HS-27A (cell line): ENCODE data around the gene GPR107.
"Not testable (repeated sequence)": the region's sequence is repeated elsewhere in the genome, so short reads cannot be mapped to it uniquely, and the experiment has no call there.

Experiments
- DNase-seq: peaks from one replicate; pipeline ENCODE4 v3.0.0-alpha.2; 2012; ENCODE audit warnings: low read depth, missing footprints

The GPR107 gene

DNA sequence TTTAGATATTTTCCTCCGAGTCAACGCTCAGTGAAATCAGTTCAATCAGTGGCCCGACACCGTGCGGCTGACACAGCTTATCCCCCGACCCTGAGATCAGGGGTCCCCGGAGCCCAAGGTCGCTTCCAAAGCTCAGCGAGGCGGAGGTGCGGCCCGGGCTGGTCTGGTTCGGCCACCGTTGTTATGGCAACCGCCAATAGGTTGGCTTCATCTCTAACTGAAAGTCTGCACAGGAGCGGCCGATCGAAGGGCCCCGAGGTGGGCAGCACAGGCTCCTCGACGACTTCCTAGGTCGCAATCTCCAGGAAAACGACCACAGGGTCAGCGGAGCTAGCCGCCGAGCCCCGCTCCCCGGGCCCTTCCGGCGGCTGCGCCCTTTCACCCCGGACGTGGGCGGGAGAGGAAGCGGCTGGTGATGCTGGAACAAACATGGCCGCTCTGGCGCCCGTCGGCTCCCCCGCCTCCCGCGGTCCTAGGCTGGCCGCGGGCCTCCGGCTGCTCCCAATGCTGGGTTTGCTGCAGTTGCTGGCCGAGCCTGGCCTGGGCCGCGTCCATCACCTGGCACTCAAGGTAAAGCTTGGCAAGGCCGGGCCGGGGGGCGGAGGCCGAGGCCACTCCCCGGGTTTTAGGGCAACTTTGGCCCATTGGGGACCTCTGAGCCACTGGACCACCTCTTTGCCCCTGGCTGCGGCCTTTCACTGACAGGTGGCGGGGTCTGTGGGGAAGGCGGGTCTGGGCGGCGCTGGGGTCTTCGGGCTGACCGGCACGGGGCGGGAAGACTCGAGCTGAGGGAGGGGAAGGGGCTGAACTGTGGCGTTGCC is at the start of gene GPR107:
Gene GPR107, plus strand, starts transcription at position 403 of the 821 bp plus-strand sequence. Its CDS starts 27 bp downstream, at position 430.
- no peak for DNase-seq

DNA sequence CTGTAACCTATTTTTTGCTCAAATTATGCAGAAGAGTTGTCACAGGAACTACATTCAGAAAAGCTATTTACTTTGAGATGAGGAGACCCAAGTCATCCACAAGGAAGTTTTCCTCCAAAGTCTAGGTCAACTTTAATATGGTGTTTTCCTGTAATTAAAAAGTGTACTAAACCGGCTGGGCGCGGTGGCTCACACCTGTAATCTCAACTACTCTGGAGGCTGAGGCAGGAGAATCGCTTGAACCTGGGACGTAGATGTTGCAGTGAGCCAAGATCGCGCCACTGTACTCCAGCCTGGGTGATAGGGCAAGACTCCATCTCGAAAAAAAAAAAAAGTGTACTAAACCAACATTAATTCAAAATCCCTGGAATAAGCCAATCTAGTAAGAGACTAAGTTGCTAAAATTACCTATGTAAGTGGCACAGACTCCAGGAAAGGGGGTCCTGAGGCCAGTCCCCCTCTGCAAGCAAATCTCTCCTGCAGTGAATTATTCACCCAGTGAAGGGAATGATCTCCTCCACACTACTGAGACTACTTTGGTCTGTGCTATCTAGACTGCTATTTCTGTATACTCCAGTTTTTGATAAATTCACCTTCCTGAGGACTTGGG is 49.7 kb upstream of the GPR107 start:
- no peak for DNase-seq

DNA sequence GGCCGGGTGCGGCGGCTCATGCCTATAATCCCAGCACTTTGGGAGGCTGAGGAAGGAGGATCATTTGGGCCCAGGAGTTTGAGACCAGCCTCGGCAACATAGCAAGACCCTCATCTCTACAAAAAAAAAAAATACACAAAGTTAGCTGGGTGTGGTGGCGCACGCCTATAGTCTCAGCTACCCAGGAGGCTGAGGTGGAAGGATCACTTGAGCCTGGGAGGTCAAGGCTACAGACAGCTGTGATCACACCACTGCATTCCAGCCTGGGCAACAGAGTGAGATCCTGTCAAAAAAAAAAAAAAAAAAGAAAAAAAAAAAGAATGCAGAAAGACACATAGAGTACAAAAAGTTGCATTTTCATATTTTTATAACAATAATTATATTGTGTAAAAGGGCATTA is 46.8 kb upstream of the GPR107 start:
- DNase-seq = not testable (repeated sequence)

DNA sequence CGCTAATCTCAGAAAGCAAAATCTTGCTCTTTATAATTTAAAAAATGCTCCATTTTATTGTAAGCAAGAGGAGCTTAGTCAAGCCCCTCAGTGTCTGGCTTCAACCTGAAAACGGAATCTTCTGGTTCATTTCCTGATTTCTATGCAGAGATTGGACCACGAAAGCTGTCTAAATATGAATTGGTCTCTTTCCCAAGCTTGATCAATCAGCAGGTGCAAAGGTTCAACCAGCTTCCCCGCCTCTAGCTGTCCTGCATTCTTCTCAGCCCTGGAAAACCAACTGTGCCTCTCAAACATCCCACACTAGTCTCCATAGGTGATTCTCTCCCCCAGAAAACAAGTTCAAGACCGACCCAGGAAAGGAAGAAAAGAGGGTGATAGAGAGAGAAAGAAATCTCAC is 45.2 kb upstream of the GPR107 start:
- DNase-seq = no peak

DNA sequence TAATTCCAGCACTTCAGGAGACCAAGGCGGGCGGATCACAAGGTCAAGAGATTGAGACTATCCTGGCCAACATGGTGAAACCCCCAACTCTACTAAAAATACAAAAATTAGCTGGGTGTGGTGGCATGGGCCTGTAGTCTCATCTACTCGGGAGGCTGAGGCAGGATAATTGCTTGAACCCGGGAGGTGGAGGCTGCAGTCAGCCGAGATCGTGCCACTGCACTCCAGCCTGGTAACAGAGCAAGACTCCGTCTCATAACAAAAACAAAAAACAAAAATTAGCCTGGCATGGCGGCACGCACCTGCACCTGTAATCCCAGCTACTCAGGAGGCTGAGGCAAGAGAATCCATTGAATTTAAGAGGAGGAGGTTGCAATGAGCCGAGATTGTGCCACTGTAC is 44.2 kb upstream of the GPR107 start:
- DNase-seq = not testable (repeated sequence)

DNA sequence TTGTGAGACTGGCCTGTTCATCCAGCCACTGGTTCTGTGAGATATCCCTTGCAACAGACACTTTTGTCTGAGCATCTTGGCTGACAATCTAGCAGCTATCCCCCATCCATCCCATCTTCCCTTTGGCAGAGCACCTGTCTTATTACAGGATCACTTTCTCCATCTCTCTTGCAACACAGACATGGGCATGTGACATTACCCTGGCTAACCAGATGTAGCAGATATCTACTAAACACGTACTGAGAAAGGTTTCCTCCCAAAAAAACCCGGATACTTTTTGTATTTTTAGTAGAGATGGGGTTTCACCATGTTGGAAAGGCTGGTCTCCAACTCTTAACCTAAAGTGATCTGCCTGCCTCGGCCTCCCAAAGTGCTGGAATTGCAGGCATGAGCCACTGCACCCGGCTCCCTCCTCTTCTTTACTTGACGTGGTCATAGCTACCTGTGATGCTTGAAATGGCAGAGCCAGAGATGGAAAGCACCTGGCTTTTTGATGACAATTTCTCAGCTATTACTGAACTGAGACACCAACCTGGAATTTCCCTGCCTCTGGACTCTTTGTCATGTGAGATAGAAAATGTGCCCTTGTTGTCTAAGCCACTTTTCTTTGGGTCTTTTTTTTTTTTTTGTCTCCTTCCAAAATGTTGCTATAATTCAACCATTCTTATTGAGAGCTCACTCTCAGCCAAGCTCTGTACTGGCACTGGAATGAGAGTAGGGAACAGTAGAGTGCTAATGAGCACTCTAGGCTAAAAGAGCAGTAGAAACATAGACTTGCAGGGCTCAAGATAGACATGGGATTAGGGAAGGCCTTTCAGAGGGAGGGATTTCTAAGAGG is 43.3 kb upstream of the GPR107 start:
- no peak for DNase-seq

DNA sequence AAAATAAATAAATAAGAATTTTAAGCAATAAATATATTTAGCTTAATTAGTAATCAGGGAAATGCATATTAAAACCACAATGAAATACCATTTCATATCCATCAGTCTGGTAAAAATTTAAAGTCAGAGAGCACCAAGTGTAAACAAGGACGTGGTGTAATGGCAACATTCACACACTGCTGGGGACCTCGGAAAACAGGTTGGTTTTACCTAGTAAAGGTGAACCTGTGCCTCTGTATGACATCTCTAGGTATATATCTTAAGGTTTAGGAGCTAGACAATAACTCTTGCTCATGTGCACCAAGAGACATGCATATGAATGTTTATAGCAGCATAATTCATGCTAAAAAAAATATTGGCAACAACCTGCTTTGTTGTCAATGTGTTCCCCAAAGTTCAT is 40.4 kb upstream of the GPR107 start:
- no peak for DNase-seq

DNA sequence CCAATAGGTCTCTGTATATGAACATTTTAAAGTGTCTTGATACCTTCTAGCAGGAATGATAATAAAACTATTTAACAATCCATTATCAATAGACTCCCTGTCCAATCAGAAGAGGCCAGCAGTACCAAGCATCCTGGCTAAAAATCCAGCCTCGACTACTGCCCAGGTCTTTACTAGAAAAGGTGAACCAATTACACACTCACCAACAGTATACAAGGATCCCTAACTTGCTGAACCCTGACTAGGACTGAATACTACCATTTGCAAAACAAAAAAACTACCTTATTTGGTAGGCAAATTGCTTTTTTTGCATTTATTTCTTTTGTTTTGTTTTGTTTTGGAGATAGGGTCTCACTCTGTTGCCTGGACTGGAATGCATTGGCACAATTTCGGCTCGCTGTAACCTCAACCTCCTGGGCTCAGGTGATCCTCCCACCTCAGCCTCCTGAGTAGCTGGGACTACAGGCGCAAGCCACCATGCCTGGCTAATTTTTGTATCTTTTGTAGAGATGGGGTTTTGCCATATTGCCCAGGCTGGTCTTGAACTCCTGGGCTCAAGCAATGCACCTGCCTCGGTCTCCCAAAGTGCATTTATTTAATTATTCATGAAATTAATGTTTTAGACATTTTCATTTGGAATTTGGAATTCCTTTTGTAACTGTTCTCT is 38.2 kb upstream of the GPR107 start:
- DNase-seq = no peak

DNA sequence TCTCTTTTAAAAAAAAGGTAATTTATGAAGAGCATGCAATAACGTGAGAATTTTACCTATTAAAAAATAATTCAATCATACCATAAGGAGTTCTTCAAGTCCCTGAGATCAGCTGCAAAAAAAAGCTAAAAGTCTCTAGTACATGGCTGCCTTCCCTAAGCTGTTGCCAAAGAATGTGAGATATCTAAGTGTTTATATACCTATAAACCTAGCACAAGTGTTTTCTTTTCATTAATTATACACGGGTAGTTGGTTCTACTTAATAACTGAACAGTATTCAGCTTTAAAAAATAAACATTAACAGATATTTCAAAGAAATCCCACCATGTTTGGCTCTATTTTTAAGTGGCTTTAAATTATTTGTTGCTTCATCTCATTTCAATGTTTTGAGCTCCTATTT is 36.6 kb upstream of the GPR107 start:
- DNase-seq = no peak

DNA sequence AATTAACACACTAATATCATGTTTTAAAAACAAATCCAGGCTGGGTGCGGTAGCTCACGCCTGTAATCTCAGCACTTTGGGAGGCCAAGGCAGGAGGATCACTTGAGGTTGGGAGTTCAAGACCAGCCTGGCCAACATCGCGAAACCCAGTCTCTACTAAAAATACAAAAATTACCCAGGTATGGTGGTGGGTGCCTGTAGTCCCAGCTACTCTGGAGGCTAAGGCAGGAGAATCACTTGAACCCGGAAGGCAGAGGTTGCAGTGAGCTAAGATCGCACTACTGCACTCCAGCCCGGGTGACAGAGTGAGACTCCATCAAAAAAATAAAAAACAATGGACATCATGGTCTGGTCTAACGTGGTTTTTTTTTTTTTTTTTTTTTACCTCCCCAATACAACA is 36.2 kb upstream of the GPR107 start:
- not testable (repeated sequence) for DNase-seq

DNA sequence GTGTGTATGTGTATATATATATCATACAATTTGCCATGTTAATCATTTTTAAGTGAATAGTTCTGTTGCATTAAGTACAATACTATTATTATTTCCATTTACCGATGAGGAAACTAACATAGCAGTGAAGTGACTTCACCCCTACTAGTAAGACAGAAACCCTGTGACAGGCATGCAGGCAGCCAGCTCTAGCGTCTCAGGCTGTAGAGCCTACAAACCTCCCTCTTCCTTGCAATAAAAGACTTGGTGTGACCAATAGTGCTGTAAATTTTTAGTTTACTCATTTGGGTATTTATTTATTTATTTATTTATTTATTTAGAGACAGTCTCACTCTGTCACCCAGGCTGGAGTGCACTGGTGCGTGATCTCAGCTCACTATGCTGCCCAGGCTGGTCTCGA is 35.4 kb upstream of the GPR107 start:
- DNase-seq = no peak

DNA sequence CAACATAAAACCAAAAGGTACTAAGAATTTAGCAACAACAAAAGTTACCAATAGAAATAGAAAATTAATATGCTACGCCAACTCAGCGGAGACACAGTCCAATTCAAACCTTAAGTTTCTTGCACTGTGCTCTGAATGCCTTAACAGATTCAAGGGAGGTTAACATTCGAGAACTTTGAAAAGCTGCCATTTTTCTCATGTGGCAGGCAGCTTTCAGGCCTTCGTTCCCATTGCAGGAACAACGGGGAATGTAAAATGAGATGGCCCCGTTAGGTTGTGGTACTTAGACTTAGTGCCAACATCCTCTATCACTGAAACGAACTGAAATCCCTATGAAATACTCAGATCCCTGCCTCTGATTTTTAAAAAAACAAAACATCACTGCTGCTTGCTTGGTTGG is 33.1 kb upstream of the GPR107 start:
- DNase-seq = no peak

DNA sequence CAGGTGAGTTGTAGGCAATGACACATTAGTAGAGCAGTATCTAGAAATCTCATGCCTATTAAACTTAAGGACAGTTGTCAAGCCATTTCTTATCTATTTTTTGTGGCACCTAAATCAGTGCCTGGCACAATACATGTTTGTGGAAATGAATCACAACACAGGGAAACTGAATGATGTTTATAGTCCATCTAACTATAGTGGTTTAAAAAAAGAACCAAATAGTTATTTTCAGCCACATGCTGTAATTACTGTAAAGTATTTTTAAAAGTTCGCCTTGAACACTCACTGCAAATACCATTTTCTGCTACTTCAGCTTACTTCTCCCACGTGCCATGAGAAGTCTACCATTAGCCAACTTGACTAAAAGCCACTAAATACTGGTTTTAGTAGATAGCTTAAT is 32.6 kb upstream of the GPR107 start:
- DNase-seq = no peak

DNA sequence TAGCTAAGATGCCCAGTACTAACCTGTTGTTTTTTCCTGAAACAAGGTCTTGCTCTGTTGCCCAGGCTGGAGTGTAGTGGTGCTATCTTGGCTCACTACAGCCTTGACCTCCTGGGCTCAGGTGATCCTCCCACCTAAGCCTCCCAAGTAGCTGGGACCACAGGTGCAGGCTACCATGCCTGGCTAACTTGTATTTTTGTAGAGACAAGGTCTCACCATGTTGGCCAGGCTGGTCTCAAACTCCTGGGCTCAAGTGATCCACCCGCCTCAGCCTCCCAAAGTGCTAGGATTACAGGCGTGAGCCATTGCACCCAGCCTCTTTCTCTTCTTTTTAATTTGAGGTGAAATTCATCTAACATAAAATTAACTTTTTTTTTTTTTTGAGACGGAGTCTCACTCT is 31.9 kb upstream of the GPR107 start:
- not testable (repeated sequence) for DNase-seq

DNA sequence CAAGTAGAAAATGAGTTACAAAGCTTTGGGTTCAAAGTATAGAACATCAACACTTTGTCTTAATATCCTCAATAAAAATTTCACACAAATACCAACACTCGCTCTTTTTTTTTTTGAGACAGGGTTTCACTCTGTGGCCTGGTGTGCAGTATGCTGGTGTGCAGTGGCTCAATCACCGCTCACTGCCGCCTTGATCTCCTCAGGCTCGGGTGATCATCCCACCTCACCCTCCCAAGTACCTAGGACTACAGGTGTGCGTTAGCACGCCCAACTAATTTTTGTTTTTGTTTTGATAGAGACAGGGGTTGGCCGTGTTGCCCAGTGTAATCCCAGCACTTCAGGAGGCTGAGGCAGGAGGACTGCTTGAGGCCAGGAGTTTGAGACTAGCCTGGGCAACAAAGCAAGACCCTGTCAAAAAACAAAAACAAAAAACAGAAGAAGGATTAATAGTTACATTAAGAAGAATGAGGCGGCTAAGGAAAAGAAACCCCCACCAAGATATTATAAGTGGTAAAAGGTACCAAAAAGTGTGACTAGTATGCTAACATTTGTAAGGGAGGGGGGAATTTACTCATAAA is 31.1 kb upstream of the GPR107 start:
- no peak for DNase-seq

DNA sequence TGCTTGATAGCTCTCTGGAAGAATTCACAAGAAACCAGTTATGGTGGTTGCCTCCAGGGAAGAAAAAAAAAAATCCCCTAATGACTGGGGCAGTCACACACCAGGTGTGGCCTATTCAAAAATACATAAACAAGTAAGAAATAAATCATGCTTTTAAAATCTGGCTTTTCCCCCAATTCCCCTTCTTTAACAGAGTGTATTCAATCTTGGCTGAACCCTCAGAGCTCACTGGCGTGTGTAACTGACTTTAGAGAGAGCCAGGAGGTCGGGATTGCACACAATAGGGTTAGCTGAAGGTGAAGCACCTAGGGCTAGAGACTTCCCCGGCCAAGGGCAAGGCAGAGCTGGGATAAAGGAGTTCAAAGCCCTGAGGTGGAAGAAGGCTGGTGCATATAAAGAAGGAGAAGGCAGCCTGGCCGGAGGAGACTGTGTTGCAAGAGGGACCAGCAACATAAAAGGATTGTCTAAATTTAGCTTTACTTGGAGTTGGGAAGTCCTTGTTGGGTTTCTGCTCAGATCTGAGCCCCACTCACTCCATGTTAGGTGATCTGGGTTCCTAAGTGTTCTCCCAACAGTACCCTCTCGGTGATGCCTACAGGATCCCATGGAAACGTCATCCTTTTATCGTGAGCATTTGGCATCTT is 30.4 kb upstream of the GPR107 start:
- no peak for DNase-seq

DNA sequence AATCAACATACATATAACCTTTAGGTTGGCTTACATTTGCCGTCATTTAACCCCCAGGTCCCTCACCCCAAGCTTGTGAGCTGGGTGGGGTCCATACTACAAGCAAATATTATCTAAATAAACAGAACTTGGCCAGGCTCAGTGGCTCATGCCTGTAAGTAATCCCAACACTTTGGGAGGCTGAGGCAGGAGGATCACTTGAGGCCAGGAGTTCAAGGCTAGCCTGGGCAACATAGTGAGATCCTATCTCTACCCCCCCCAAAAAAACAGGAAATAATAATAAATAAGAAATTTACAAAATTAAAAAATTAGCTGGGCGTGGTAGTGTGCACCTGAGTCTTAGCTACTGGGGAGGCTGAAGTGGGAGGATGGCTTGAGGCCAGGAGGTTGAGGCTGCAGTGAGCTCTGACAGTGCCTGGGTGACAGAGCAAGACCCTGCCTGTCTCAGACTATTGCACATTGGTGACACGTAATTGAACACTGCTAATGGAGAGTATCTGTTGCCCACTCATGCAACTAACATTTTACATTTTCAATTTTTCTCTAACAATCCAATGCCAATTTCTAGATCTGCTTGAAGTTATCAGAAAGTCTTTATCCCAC is 29.6 kb upstream of the GPR107 start:
- DNase-seq = no peak

DNA sequence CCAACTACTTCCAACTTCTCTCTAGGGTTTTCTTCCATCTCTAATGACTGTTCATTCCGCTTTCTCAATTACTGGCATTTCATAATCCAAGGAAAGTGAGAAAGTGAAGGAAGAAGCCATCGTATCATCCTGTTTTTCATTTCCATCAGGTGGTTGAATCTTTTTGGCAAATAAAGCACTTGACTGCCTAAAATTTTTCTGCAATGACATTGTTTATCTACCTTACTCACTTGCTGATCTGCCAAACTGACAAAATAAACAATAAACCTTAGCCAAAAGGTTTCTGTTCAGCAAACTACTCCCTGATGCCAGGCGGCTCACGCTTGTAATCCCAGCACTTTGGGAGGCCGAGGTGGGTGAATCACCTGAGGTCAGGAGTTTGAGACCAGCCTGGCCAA is 29.1 kb upstream of the GPR107 start:
- DNase-seq = no peak

DNA sequence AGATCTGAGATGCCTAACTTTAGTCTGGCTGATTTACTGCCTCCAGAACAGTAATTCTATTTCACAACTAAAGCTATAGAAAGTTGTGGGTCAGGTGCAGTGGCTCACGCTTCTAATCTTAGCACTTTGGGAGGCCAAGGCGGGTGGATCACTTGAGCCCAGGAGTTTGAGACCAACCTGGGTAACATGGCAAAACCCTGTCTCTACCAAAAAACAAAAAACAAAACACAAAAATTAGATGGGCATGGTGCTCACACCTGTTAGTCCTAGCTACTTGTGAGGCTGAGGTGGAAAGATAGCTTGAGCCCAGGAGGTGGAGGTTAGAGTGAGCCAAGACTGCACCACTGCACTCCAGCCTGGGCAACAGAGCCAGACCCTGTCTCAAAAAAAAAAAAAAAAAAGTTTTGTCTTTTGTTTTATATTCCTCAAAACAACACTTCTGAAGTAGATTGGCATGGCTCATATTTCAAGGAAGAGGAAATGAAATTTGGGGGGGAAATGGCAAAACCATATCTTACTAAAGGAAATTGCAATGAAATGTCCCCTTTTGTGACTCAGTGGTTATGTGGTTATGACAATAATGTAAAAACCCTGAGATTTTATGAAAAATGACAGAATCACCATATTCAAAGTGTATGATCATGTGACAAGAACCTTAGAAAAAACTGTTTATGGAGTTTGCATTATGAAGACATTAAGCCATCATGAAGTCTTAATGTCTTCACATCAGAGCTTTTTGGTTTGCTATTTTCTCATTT is 26.9 kb upstream of the GPR107 start:
- DNase-seq = no peak
